CD4-positive, alpha-beta memory T cell (primary cell): ENCODE measurements around the gene MATR3. TPM values are rescaled to one million over a fixed set of nuclear protein-coding genes. Genes with fewer than 3 reads are reported as not detected.

Source experiments
- CTCF ChIA-PET: fragments of 350-600 bp; sonication (Branson Sonifier 250); formaldehyde crosslinking; loops from one replicate; lab custom pipeline; 2021; ENCODE audit warnings: inconsistent platforms; ENCODE audit not compliant: partially characterized antibody; lab: Charles Lee
- POLR2A ChIA-PET: fragments of 350-600 bp; sonication (Branson Sonifier 250); formaldehyde crosslinking; loops from one replicate; lab custom pipeline; 2021; ENCODE audit not compliant: partially characterized antibody; lab: Charles Lee
- DNase-seq, 5 donors: peaks; one replicate each; pipeline versions ENCODE4 v3.0.0 to v3.0.0-alpha.2; 2020 to 2022; ENCODE audit warnings: mixed read lengths in 1 of 5
- H3K27ac ChIP-seq: one replicate; pipeline ENCODE4 v1.7.0; 2013; ENCODE audit warnings: low read depth, low read length
- H3K27me3 ChIP-seq: 2 replicates; pipeline ENCODE4 v1.7.0; 2013; ENCODE audit warnings: mild to moderate bottlenecking, low read length, moderate library complexity; ENCODE audit not compliant: insufficient read depth
- H3K36me3 ChIP-seq: 2 replicates; pipeline ENCODE4 v1.7.0; 2013; ENCODE audit warnings: mild to moderate bottlenecking, low read length, moderate library complexity; ENCODE audit not compliant: insufficient read depth
- H3K4me1 ChIP-seq: 2 replicates; pipeline ENCODE4 v1.7.0; 2013; ENCODE audit warnings: mild to moderate bottlenecking, low read length, moderate library complexity; ENCODE audit not compliant: insufficient read depth
- H3K4me3 ChIP-seq, 2 donors: one replicate each; pipeline ENCODE4 v1.7.0; 2013; ENCODE audit warnings: low read length in 2 of 2, mild to moderate bottlenecking in 1 of 2
- H3K9me3 ChIP-seq, 2 donors: one replicate each; pipeline ENCODE4 v1.7.0; 2013; ENCODE audit warnings: low read length in 2 of 2, control low read depth in 1 of 2; ENCODE audit not compliant: control insufficient read depth in 1 of 2
- H3K27ac Mint-ChIP-seq, 7 donors: one replicate each; pipeline ENCODE4 v1.8.0; 2020 to 2021; ENCODE audit warnings: mixed read lengths in 7 of 7, mild to moderate bottlenecking in 6 of 7, inconsistent platforms in 3 of 7, moderate library complexity in 3 of 7
- H3K27me3 Mint-ChIP-seq, 2 donors: one replicate each; pipeline ENCODE4 v1.8.0; 2020 to 2021; ENCODE audit warnings: mixed read lengths in 2 of 2
- H3K36me3 Mint-ChIP-seq, 2 donors: one replicate each; pipeline ENCODE4 v1.8.0; 2020 to 2021; ENCODE audit warnings: mixed read lengths in 2 of 2, inconsistent platforms in 1 of 2, mild to moderate bottlenecking in 1 of 2
- H3K4me1 Mint-ChIP-seq, 4 donors: one replicate each; pipeline ENCODE4 v1.8.0; 2020 to 2021; ENCODE audit warnings: mixed read lengths in 4 of 4, mild to moderate bottlenecking in 1 of 4
- H3K4me3 Mint-ChIP-seq, 8 donors: one replicate each; pipeline ENCODE4 v1.8.0; 2020 to 2021; ENCODE audit warnings: mixed read lengths in 8 of 8, mild to moderate bottlenecking in 7 of 8, moderate library complexity in 6 of 8, inconsistent platforms in 3 of 8
- H3K9me3 Mint-ChIP-seq, 8 donors: one replicate each; pipeline ENCODE4 v1.8.0; 2020 to 2021; ENCODE audit warnings: mixed read lengths in 8 of 8, mild to moderate bottlenecking in 5 of 8, inconsistent platforms in 3 of 8, moderate library complexity in 1 of 8
- intact Hi-C: fragments of 100-400 bp; cut with micrococcal nuclease; formaldehyde crosslinking; loops from one replicate; pipeline ENCODE4 v1.15.1; 2023
- polyA plus RNA-seq, 2 donors: library from polyadenylated mRNA; unstranded; fragments of 300-500 nt; fragmentation: Illumina TruSeq; gene quantifications; one replicate each; pipeline ENCODE4 v1.2.3, GENCODE V29; 2021
- total RNA-seq, 2 experiments: library from RNA; stranded (reverse); gene quantifications; one replicate each; pipeline ENCODE4 v1.2.3, GENCODE V29; 2021

The MATR3 gene
- total and polyA plus RNA-seq, 4 experiments from 2014 or later, result 228 to 419 (median 316) TPM

- H3K27me3 ChIP-seq, result no peaks in the 10 kb centered on the region
- peaks cover 0 to 4% of the 10 kb centered on the region in 2 donors for H3K36me3 Mint-ChIP-seq
- H3K9me3 Mint-ChIP-seq, result no peaks in the 10 kb centered on the region
- H3K27me3 Mint-ChIP-seq, result no peaks in the 10 kb centered on the region
- no peaks in the 10 kb centered on the region for H3K9me3 ChIP-seq
- peaks cover 52% of the 10 kb centered on the region for H3K4me1 ChIP-seq
- H3K4me1 Mint-ChIP-seq, result peaks cover 31 to 59% (median 41%) of the 10 kb centered on the region in 4 donors
- ChIA-PET CTCF (interaction anchor here (1.3 to 2.5 kb wide), 5 partner anchors 14 to 448 kb away, joined by 3 to 8 read pairs (median 6); partner anchors contain the start of gene PAIP2), POLR2A (interaction anchor here (0.6 to 6.9 kb wide), 10 partner anchors 20 to 936 kb away, joined by 3 to 90 read pairs (median 6); partner anchors contain the start of genes FAM53C, HSPA9, MATR3 and PAIP2)
- intact Hi-C loops, result loop anchor here (5.0 kb wide), 3 partner anchors 76 to 289 kb away; partner anchors contain the start of genes SIL1 and UBE2D2
- peak overlapping the region; percentile 74 to 94 (median 90) for H3K27ac Mint-ChIP-seq
- H3K4me3 Mint-ChIP-seq, result peak overlapping the region; percentile 85 to 91 (median 87)
- peak overlapping the region; percentile 14 to 65 for H3K4me3 ChIP-seq
- DNase-seq, result peak in 1 of 5 donors; percentile 13
- H3K36me3 ChIP-seq, result no peaks in the 10 kb centered on the region
- peak overlapping the region; percentile 58 for H3K27ac ChIP-seq
These were observed 20.3 kb upstream of the MATR3 start for GRCh38 chr5:139273322-139273571.

DNA sequence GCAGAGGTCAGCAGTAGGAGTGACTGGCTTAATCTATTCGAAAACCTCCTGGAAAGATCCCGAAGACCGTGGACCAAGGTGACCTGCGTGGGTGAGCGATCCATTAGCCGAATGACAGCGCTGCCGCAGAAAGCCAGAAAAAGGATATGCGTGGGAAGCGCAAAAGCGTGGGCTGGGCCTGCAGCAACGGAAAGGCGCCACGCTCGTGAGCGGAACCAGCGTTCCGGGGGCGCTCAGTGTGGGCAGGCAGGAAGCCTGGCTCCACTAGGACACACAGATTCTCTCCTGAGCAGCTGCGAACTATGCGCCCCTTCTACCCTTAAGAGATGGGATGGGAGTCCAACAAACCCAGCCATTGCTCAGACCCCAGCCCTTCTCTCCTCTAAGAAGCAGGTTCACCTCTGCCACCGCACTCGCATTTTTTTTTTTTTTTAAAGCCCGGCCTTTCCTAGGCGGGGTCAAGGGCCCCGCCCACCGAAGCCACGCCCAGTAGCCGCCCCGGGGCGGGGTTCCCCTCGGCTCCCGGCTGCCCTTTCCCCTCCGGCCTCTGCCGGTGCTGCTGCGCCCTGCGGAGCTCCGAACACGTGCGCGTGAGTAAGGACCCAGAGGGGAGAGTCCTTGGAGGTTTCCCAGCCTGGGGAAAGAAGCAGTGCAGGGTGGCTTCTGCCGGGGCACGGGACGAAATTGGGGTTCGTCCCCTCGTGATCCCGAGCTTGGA, 19.8 kb upstream of the MATR3 start:
- Mint-ChIP-seq H3K36me3 (peaks cover 0 to 4% of the 10 kb centered on the region in 2 donors), H3K27ac (peak overlapping the region; percentile 74 to 94 (median 90)), H3K27me3 (no peaks in the 10 kb centered on the region), H3K9me3 (no peaks in the 10 kb centered on the region), H3K4me1 (peaks cover 29 to 55% (median 38%) of the 10 kb centered on the region in 4 donors), H3K4me3 (peak overlapping the region; percentile 85 to 91 (median 87))
- peak overlapping the region; percentile 14 to 65 for H3K4me3 ChIP-seq
- peak; percentile 82 to 91 (median 86) for DNase-seq
- H3K9me3 ChIP-seq, result no peaks in the 10 kb centered on the region
- no peaks in the 10 kb centered on the region for H3K27me3 ChIP-seq
- ChIA-PET POLR2A (interaction anchor here (0.6 to 6.9 kb wide), 11 partner anchors 19 to 936 kb away, joined by 3 to 90 read pairs (median 4); partner anchors contain the start of genes FAM53C, HSPA9, MATR3 and PAIP2), CTCF (interaction anchor here (1.0 to 2.5 kb wide), 6 partner anchors 14 to 241 kb away, joined by 3 to 7 read pairs (median 4); partner anchors contain the start of genes PAIP2 and SIL1)
- H3K4me1 ChIP-seq, result peaks cover 55% of the 10 kb centered on the region
- intact Hi-C loops, result loop anchor here (1.0 to 5.0 kb wide), 5 partner anchors 20 to 289 kb away; partner anchors contain the start of genes MATR3, SIL1 and UBE2D2
- no peaks in the 10 kb centered on the region for H3K36me3 ChIP-seq
- peak overlapping the region; percentile 58 for H3K27ac ChIP-seq

- peaks cover 29 to 55% (median 38%) of the 10 kb centered on the region in 4 donors for H3K4me1 Mint-ChIP-seq
- no peaks in the 10 kb centered on the region for H3K9me3 Mint-ChIP-seq
- DNase-seq, result no peak
- no peak overlapping the region for H3K4me3 ChIP-seq
- POLR2A ChIA-PET, result interaction anchor here (0.9 to 6.9 kb wide), 4 partner anchors 17 to 183 kb away, joined by 3 to 90 read pairs (median 11); partner anchors contain the start of gene MATR3
- H3K4me1 ChIP-seq, result peaks cover 55% of the 10 kb centered on the region
- intact Hi-C loops, result no loop called here
- H3K9me3 ChIP-seq, result no peaks in the 10 kb centered on the region
- peak overlapping the region in 6 of 7 donors; percentile 37 to 78 (median 61) for H3K27ac Mint-ChIP-seq
- no peak overlapping the region for H3K27ac ChIP-seq
- H3K27me3 ChIP-seq, result no peaks in the 10 kb centered on the region
- H3K27me3 Mint-ChIP-seq, result no peaks in the 10 kb centered on the region
- peaks cover 3 to 10% of the 10 kb centered on the region in 2 donors for H3K36me3 Mint-ChIP-seq
- H3K36me3 ChIP-seq, result no peaks in the 10 kb centered on the region
- CTCF ChIA-PET, result interaction anchor here (0.8 to 2.2 kb wide), 8 partner anchors 10 to 69 kb away, joined by 3 to 15 read pairs (median 4); partner anchors contain the start of genes MATR3 and PAIP2
- peak overlapping the region; percentile 3 to 85 (median 74) for H3K4me3 Mint-ChIP-seq
These were observed 18.0 kb upstream of the MATR3 start for GRCh38 chr5:139275536-139275935.

DNA sequence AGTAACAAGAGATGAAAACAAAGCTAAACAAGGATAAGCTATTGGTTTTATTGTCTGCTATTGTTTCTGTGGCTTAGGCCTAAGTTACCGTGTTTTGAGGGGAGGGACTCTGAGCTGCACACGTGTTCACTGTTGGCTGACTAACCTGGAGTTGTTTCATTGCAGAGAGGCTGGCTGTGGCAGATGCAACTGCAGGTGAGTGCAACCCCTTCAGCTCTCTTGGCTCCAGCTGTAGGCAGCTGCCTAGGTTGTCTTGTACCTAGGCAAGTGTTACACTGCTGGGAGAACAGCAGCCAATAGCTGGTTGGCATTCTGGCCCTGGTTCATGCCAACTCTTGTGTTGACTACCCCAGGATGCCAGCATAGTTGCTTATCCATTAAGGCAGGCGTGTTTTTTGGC, 17.6 kb upstream of the MATR3 start:
- Histone ChIP-seq H3K9me3 (no peaks in the 10 kb centered on the region), H3K4me3 (no peak overlapping the region), H3K27ac (no peak overlapping the region), H3K27me3 (no peaks in the 10 kb centered on the region), H3K4me1 (peaks cover 55% of the 10 kb centered on the region), H3K36me3 (no peaks in the 10 kb centered on the region)
- ChIA-PET CTCF (interaction anchor here (0.8 to 2.2 kb wide), 8 partner anchors 10 to 70 kb away, joined by 3 to 15 read pairs (median 4); partner anchors contain the start of genes MATR3 and PAIP2), POLR2A (interaction anchor here (0.9 to 6.9 kb wide), 5 partner anchors 17 to 183 kb away, joined by 3 to 90 read pairs (median 10); partner anchors contain the start of genes MATR3 and PAIP2)
- peaks cover 5 to 12% of the 10 kb centered on the region in 2 donors for H3K36me3 Mint-ChIP-seq
- H3K4me3 Mint-ChIP-seq, result peak overlapping the region in 5 of 8 donors; percentile 62 to 78 (median 73)
- DNase-seq, result no peak
- intact Hi-C loops, result no loop called here
- peak overlapping the region in 3 of 7 donors; percentile 37 to 78 (median 70) for H3K27ac Mint-ChIP-seq
- peaks cover 29 to 55% (median 38%) of the 10 kb centered on the region in 4 donors for H3K4me1 Mint-ChIP-seq
- no peaks in the 10 kb centered on the region for H3K27me3 Mint-ChIP-seq
- H3K9me3 Mint-ChIP-seq, result no peaks in the 10 kb centered on the region

- Histone ChIP-seq H3K4me3 (no peak overlapping the region), H3K27ac (no peak overlapping the region), H3K9me3 (no peaks in the 10 kb centered on the region), H3K27me3 (no peaks in the 10 kb centered on the region), H3K4me1 (peaks cover 55% of the 10 kb centered on the region), H3K36me3 (no peaks in the 10 kb centered on the region)
- intact Hi-C loops, result no loop called here
- DNase-seq, result no peak
- H3K4me1 Mint-ChIP-seq, result peaks cover 29 to 55% (median 38%) of the 10 kb centered on the region in 4 donors
- H3K4me3 Mint-ChIP-seq, result peak overlapping the region in 2 of 8 donors; percentile 75 to 78
- H3K9me3 Mint-ChIP-seq, result no peaks in the 10 kb centered on the region
- peak overlapping the region in 1 of 7 donors; percentile 37 for H3K27ac Mint-ChIP-seq
- peaks cover 5 to 12% of the 10 kb centered on the region in 2 donors for H3K36me3 Mint-ChIP-seq
- H3K27me3 Mint-ChIP-seq, result no peaks in the 10 kb centered on the region
- POLR2A ChIA-PET, result interaction anchor here (0.9 to 6.9 kb wide), 4 partner anchors 17 to 79 kb away, joined by 4 to 90 read pairs (median 14); partner anchors contain the start of genes MATR3 and PAIP2
- CTCF ChIA-PET, result interaction anchor here (1.1 to 2.2 kb wide), 6 partner anchors 9 to 65 kb away, joined by 3 to 15 read pairs (median 7); partner anchors contain the start of genes MATR3 and PAIP2
These were observed 17.1 kb upstream of the MATR3 start for GRCh38 chr5:139276426-139276825.

DNA sequence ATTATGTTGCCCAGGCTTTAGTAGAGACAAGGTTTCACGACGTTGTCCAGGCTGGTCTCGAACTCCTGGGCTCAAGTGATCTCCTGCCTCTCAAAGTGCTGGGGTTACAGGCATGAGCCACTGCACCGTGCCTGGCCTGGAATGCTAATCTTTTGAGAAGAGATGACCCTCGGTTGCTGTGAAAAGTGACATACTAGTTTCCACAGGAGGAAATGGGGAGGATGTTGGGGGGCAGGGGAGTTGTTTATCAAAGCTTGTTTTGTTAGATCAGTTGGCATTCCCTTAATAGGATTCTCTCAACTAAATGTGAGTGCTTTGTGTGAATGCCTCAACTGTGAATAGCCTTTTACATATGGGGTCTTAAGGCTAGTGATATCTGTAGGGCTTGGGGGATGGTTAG, 16.4 kb upstream of the MATR3 start:
- no peak overlapping the region for H3K27ac ChIP-seq
- Mint-ChIP-seq H3K4me3 (peak overlapping the region in 2 of 8 donors; percentile 6 to 15), H3K4me1 (peaks cover 27 to 49% (median 34%) of the 10 kb centered on the region in 4 donors), H3K27ac (peak overlapping the region in 5 of 7 donors; percentile 0 to 87 (median 70)), H3K9me3 (no peaks in the 10 kb centered on the region), H3K36me3 (peaks cover 5 to 12% of the 10 kb centered on the region in 2 donors), H3K27me3 (no peaks in the 10 kb centered on the region)
- no peak for DNase-seq
- H3K36me3 ChIP-seq, result no peaks in the 10 kb centered on the region
- H3K27me3 ChIP-seq, result no peaks in the 10 kb centered on the region
- H3K4me3 ChIP-seq, result no peak overlapping the region
- H3K9me3 ChIP-seq, result no peaks in the 10 kb centered on the region
- ChIA-PET POLR2A (interaction anchor here (1.7 to 6.9 kb wide), 2 partner anchors 16 to 65 kb away, joined by 10 to 90 read pairs; partner anchors contain the start of genes MATR3 and PAIP2), CTCF (interaction anchor here (1.9 to 2.2 kb wide), 3 partner anchors 16 to 27 kb away, joined by 4 to 15 read pairs (median 13); partner anchors contain the start of gene MATR3)
- intact Hi-C loops, result no loop called here
- peaks cover 54% of the 10 kb centered on the region for H3K4me1 ChIP-seq
